ENCODE measurements around the gene FUT1.
"Not testable (repeated sequence)": the region's sequence is repeated elsewhere in the genome, so short reads cannot be mapped to it uniquely, and the experiment has no call there.

Gene FUT1

DNA sequence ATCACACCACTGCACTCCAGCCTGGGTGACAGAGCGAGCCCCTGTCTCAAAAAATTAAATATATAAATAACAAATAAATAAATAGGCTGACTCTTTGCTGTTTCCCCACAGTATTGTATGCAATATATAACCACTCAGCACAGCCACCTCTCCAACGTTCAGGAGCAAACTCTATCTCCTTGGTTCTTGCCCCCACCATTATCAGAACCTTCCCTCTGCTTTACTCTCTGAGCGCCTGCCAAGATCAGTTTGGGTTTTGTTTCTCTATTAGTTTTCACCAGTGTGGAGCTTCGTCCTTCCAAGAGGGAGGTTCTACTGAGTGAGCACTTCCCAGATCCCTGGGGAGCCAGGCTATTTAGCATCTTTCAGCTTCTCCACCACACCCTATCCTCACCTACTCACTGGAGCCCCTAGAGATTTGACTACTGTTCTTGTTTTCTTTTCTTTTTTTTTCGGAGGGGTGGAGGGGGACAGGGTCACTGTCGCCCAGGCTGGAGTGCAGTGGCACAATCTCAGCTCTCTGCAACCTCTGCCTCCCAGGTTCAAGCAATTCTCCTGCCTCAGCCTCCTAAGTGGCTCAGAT is 15.8 kb upstream of the FUT1 start:
- not testable (repeated sequence) for DNase-seq

DNA sequence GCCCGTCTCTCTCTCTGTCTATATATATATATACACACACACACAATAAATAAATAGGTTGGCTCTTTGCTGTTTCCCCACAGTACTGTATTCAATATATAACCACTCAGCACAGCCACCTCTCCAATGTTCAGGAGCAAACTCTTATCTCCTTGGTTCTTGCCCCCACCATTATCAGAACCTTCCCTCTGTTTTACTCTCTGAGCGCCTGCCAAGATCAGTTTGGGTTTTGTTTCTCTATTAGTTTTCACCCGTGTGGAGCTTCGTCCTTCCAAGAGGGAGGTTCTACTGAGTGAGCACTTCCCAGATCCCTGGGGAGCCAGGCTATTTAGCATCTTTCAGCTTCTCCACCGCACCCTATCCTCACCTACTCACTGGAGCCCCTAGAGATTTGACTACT is 13.4 kb upstream of the FUT1 start:
- not testable (repeated sequence) for DNase-seq

DNA sequence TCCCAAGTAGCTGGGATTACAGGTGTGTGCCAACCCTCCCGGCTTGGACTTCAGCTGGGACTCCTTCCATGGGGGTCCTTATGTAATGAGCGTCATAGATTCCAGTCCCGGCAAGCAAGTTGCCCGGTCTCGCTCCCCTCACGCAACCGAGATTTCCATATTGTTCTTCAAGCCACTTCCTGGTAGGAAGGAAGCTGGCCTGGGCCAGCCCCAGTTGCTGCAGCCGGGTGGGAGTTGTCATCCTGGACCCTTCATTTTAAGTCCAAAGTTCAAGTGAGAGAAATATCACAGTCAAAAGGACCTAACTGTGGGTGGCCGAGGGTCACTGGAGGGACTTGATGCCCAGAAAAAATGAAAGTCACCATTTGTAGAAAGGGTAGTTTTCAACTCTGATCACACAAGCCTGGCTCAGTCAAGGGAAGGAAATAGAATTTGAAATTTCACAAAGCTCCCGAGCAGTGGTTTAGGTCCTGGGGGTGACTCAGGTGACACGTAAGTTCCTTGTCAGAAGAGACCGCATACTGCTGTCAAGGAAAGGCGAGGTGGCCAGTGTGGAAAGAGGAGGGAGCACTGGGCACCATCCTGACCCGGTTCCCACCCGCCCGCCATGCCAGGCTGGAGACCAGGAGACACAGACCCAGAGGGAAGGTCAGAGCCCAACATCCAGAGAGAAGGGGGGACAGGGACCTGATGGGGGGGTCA is 8.2 kb upstream of the FUT1 start:
- DNase-seq: no peak

DNA sequence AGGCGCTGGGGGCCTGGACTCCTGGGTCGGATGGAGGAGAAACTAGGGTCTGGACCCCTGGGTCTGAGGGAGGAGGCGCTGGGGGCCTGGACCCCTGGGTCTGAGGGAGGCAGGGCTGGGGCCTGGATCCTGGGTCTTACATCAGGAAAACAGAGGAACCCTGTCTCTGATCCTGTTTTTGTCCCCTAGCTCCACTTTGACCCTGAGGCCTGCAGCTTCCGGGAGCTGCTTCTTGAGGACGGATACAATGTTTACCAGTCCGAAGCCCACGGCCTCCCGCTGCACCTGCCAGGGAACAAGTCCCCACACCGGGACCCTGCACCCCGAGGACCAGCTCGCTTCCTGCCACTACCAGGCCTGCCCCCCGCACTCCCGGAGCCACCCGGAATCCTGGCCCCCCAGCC is 5.3 kb upstream of the FUT1 start:
- no peak for DNase-seq

DNA sequence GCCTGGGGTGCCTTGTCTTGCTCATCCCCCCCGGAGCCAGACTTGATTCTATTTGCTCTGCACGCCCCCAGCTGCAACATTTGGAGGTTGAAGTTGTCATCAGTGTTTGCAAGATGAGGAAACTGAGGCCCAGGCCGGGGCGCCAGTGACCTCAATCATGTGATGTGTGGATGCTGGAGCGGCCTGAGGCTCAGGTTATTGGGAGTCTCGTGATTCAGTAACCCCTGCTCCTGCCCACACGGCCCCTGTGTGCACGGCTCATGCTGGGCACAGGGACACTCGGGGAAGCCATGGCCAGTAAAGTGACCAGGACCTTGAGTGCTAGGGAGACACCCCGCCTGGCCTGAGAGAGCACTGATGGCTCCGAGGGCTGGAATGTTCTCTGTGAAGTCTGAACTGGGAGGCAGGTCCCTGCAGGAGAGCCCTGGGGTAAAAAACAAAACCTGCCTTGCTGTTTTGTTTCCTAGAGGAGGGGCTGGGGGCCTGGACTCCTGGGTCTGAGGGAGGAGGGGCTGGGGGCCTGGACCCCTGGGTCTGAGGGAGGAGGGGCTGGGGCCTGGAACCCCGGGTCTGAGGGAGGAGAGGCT is 4.7 kb upstream of the FUT1 start:
- DNase-seq: no peak

DNA sequence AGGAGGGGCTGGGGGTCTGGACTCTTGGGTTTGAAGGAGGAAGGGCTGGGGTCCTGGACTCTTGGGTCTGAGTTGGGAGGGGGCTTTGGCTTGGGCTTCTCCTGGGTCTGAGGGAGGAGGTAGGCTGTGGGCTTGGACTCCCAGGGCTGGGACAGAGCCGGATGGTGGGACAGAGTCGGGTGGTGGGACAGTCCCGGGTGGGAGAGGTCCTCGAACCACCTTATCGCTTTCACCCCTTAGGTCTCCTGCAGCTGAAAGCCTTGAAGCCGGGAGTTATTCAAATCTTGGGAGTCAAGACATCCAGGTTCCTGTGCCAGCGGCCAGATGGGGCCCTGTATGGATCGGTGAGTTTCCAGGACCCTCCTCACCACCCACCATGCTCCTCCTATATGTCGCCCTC is 4.2 kb upstream of the FUT1 start:
- DNase-seq: no peak

DNA sequence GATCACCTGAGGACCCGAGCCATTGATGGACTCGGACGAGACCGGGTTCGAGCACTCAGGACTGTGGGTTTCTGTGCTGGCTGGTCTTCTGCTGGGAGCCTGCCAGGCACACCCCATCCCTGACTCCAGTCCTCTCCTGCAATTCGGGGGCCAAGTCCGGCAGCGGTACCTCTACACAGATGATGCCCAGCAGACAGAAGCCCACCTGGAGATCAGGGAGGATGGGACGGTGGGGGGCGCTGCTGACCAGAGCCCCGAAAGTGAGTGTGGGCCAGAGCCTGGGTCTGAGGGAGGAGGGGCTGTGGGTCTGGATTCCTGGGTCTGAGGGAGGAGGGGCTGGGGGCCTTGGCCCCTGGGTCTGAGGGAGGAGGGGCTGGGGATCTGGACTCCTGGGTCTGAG is 3.8 kb upstream of the FUT1 start:
- DNase-seq: no peak

DNA sequence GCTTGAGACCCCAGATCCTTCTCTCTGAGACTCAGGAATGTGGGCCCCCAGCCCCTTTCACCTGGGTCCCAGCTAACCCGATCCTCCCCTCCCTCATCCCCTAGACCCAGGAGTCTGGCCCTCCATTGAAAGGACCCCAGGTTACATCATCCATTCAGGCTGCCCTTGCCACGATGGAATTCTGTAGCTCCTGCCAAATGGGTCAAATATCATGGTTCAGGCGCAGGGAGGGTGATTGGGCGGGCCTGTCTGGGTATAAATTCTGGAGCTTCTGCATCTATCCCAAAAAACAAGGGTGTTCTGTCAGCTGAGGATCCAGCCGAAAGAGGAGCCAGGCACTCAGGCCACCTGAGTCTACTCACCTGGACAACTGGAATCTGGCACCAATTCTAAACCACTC is 3.3 kb upstream of the FUT1 start:
- DNase-seq: no peak

DNA sequence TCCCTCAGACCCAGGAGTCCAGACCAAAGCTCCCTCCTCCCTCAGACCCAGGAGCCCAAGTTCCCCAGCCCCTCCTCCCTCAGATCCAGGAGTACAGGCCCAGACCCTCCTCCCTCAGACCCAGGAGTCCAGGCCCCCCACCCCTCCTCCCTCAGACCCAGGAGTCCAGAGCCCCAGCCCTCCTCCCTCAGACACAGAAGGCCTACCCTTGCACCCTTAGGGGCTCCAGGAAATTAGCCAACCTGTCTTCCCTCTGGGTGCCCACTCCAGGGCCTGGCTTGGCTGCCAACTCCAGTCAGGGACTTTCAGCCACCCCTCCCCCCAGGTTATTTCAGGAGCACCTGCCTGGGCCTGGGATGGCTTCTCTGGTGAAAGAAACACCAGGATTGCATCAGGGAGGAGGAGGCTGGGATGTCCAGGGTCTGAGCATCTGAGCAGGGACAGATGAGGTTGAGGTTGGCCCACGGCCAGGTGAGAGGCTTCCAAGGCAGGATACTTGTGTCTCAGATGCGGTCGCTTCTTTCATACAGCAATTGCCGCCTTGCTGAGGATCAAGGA is 2.7 kb upstream of the FUT1 start, which contains the start of gene FGF21:
Gene FGF21 (plus strand): TSS at position 441 of the 558 bp plus-strand sequence. CDS start 713 bp downstream, outside the sequence.
- DNase-seq: no peak

DNA sequence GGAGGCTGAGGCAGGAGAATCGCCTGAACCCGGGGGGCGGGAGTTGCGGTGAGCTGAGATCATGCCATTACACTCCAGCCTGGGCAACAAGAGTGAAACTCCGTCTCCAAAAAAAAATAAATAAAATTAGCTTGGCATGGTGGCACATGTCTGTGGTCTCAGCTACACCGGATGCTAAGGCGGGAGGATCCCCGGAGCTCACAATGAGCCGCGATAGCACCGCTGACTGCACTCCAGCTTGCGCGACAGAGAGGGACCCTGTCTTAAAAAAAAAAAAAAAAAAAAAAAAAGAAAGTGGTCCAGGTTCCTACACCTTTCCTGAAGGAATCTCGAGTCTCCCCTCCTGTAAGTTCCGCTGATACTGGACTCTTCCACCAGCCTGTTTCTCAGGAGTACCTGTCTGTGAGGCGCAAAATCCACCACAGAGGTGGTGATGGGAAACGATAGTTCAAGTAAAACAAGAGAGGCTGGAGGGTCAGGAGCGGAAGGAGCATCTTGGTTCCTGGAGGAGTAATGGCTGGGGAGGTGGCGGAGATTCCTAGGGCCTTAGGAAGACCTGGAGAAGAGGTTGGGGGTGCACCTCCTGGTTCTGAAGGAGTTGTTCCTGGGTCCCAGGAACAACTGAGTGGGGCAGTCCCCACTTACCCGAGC is 471 bp downstream of the FUT1 start:
- DNase-seq: no peak

DNA sequence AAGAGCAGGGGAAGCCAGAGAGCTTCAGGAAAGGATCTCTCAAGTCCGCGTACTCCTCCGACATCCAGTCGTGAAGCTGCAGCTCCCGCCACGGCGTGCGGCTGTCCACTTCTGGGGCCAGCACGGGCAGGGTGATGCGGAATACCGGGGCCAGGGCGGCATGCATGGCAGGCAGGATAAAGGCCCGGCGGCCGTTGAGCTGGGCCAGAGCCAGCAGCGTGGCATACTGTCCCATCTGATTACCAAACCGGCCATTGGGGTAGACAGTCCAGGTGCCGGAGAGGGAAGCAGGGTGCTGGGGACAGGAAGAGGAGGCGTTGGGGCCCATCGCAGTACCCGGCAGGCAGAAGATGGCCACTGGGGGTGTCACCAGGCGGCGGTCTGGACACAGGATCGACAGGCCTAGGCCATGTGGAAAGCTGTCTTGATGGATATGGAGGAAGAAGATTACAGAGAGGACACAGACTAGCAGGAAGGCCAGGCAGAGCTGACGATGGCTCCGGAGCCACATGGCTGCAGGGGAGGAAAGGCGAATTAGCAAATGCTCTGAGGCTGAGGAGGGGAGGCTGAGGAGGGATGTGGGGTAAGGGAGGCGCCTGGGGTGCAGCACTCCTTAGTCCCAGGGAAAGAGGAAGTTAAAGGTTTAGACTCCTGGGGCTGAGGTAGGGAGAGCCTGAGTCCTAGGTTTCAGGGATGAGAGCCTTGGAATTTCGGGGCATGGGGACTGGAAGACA is 1.5 kb downstream of the FUT1 start:
- no peak for DNase-seq

DNA sequence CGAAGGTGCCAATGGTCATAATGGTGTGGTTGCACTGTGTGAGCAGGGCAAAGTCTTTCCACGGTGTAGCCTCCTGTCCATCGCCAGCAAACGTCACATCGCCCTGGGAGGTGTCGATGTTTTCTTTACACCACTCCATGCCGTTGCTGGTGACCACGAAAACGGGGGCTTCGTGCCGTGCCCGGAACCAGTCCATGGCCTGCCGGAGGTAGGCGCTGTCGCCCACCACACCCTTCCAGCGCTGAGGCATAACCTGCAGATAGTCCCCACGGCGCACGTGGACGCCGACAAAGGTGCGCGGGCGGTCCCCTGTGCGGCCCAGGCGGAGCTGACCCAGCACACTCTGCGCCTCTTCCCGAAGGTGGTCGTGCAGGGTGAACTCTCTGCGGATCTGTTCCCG is 2.1 kb downstream of the FUT1 start:
- DNase-seq: no peak

DNA sequence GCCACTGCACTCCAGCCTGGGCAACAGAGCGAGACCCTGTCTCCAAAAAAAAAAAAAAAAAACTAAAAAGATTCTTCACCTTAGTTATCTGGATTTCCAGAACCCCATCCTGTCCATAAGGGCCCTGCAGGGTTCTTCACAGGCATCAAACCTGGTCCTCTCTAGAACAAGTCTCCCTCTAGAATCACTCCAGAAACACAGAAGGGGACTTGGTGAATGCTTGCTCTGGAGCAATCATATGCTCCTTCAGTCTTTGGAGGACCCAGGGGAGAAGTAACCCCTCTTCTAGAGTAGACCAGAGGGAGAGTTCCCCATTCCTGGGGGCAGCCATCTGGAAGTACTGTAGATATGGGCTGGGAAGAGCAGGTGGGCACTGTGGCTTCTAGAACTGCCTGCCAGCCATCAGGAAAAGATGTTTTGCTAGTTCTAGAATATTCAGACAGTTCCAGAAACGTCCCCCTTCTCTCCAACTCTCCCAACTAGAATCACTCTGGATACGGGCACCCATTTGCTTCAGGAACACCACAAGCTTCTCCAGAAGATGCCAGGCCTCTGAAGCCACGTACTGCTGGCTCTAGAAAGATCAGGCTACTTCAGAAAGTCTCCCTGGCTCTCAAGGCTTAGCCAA is 2.8 kb downstream of the FUT1 start:
- no peak for DNase-seq

DNA sequence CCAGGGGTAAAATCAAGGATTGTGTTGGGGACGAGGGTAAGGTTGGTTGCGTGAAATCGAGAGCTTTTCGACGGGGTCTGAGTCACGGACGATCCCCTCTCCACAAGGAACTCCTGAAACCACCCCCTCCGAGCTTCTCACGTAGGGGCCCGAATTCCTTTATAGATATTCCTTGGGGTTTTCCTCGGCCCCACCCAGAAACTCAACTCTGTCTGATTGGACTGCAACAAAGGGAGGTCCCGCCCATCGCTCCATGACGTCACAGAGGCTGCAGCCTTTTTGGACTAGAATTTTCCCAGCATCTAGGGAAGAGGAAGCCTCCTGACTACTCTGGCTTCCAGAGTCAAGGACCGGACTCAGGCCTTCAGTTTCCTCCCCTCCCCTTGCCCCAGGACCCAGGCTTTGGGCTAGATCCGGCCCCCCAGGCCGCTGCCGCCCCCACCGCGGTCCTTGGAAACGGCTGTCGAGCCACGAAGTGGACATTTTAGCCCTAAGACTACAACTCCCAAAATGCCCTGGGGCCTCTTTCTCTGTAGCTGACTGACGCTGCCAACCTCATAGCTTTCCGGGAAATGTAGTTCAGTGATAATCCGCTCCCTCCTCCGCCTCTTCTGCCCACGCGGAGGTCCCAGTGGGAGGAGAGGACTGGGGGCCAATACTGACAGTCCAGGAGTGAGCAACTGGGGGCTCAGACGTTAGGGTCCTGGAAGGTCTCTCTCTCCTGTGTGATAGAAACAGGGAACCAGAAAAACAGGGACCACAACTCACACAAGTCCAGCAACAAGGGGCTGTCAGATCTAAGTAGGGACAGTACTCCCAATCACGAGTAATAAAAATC is 5.5 kb downstream of the FUT1 start, which contains the start of gene IZUMO1:
Gene IZUMO1 (minus strand): TSS at position 172 of the 838 bp plus-strand sequence. CDS start 1,050 bp downstream, outside the sequence.
- peak; percentile 25 for DNase-seq

DNA sequence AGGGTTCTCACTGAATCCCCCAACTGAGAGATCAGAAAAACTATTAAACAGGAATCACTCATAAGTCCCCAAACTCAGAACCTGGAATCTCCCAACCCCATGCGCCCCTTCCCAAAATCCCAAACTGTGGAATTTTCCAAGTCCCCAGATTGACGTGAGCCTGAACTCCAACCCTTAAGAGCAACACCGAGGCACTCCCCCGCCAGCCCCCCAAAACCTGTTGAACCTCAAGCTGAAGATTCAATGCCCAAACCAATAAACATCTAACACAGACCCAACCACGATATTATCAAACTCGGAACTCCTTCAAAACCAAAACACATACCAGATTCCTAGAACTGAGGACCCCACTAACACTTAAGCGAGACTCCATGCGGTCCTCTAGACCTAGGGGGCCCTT is 6.3 kb downstream of the FUT1 start:
- no peak for DNase-seq

DNA sequence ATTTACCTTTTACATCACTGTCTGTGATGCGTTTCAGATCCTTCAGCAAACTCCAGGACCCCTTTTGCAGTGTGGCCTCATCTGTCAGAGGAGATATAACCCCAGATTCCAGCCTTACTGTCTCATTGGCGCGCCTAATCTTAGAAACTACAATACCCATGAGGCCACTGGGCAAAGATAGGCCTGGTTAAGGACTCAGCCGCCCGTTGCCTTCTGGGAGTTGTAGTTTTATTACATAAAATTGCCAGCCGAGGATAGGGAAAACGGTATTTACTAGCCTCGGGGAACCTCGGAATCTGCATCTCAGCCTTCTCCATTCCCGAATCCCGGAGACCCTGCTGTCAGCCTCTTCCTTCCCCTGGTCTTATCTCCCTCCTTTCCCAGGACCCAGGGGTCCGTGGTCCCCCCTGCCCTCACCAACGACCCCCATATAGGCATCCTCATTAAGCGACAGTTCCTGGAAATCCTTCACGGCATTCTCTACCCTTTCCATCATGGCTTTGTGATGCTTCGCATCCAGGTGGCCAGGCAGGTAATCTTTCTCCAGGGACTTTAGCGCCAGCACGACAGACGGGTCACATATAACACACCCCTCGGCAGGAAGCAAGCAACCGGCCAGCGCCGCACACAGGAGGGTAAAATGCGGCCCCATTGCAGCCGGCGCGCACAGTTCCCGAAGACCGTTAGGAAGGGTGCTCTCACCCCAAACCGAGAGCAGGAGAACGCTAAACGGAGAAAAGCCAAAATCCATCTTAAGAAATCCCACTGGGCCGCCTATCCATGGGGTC is 7.0 kb downstream of the FUT1 start:
- DNase-seq: no peak

DNA sequence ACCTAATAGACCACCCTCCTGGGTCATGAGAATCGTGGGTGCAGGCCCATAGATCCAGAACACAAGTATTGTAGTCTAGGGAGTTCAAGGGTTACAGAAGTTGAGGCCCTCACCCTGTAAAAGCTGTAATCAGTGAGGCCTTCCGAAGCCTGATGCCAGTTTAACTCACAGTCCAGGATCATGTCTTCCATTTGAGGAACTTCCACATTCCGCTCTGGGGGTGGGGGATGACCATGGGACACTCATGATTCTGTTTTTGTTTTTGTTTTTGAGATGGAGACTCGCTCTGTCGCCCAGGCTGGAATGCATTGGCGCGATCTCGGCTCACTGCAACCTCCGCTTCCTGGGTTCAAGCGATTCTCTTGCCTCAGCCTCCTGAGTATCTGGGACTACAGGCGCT is 10.3 kb downstream of the FUT1 start:
- DNase-seq: no peak

DNA sequence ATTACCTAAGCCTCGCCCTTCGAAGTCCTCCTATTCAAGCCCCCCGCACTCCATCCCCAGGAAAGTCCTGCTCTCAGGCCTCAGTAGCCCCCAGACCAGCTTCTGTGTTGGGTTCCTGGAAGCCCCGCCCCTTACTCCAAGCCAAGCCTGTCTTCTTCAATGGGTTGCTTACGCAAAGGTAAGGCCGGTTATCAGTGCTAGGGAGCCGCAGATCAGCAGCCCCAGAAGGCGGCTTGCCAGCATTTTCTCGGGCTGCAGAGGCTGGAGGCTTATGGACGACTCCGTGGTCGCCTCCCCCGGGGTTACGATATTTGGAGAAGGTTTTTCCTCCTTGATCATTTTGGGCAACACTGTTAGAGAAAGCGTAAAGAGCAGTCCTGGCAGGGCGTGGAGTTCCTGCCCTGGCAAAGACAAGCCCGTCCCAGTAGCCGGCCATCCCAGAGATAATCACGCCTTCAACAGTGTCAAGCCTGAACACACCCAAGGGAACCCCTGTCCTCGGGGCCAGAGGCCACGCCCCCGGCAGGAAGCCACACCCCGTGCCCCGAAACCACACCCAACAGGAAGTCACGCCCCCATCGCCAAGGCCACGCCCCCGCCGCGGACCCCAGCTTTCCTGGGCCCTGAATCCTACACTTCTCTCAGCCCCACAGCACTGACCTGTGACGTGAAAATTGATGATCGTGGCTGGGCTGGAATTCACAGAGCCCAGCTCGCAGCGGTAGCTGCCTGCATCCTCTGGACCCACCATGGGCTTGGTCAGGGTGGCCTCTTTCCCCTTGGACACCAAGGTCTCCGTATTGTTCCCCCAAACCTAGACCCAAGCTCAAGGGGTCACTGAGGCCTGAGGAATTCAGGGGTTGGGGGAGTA is 11.1 kb downstream of the FUT1 start:
- no peak for DNase-seq

DNA sequence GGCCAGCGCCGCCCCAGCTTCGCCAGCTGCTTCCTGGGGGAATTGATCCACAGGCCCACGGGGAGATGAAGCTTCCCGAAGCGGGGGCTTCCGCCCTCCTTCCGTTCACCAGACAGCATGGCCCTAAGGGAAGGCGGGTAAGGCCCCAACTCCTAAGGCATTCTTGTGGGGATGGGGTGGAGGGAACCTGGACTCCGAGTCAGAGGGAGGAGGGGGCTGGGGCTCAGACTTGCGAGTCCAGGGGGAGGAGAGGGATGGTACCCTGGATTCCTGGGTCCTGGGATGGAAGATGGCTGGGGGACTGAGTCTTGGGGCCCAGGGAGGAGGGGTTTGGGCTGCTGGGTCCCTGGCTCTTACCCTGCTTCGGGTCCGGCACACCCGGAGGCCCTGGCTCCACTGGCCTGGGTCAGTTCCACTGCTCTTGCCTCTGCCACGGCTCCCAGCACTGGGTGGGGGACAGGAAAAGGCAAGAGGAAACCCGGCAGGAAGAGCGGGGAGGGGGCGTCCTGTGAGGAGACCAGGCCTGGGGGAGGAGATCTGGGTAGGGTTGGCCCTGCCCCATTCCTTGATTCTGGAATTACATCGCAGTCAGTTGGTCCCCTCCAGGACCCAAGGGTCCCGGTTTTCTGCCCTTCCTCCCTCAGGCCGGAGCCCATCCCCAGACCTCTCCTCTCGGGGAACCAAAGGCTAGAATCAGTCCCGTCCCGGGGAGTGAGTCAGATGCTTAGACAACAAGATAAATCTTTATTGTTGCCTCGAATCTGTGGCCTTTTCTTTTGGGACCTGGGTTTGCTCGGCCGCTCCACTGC is 12.1 kb downstream of the FUT1 start, which contains the start of gene RASIP1:
Gene RASIP1 (minus strand): TSS at position 447 of the 809 bp plus-strand sequence. CDS start 328 bp downstream, at position 119.
- no peak for DNase-seq

Data from activated effector memory CD4-positive, alpha-beta T cell treated with Interleukin-2 at 50 U/mL for 16 hours (primary cell).